Keratinocyte (primary cell): Measurements from ENCODE around the gene DPM2. TPM values are rescaled to one million over a fixed set of nuclear protein-coding genes. Genes with fewer than 3 reads are reported as not detected.

ENCODE experiments used
- DNase-seq: peaks from one replicate; pipeline ENCODE4 v3.0.0-alpha.2; 2011; ENCODE audit warnings: low read depth, missing footprints, low spot score
- FAIRE-seq: peaks from 2 replicates; lab custom pipeline; 2011; peaks lifted over from hg19 to GRCh38; lab: Jason Lieb, UNC
- H2AFZ ChIP-seq: 2 replicates; pipeline ENCODE4 v1.6.0; 2012; ENCODE audit warnings: low read length, control low read depth, inconsistent platforms; ENCODE audit not compliant: control insufficient read depth
- H3K27ac ChIP-seq: 2 replicates; pipeline ENCODE4 v1.5.1; 2011; ENCODE audit warnings: low read length; ENCODE audit not compliant: control insufficient read depth, insufficient read depth
- H3K27me3 ChIP-seq: 3 replicates; pipeline ENCODE4 v1.6.0; 2011; ENCODE audit warnings: low read length; ENCODE audit not compliant: control insufficient read depth, insufficient read depth; ENCODE audit errors: extremely low read depth
- H3K36me3 ChIP-seq, 2 experiments: 2 replicates in 1 of 2; 3 replicates in 1 of 2; pipeline ENCODE4 v1.5.1; 2011; ENCODE audit warnings: low read length in 2 of 2, mild to moderate bottlenecking in 1 of 2; ENCODE audit not compliant: control insufficient read depth in 2 of 2, insufficient read depth in 2 of 2; ENCODE audit errors: extremely low read depth in 1 of 2
- H3K4me1 ChIP-seq: 3 replicates; pipeline ENCODE4 v1.5.1; 2011; ENCODE audit warnings: low read length; ENCODE audit not compliant: control insufficient read depth, insufficient read depth; ENCODE audit errors: extremely low read depth
- H3K4me2 ChIP-seq: 3 replicates; pipeline ENCODE4 v1.6.0; 2011; ENCODE audit warnings: low read depth, low read length; ENCODE audit not compliant: control insufficient read depth, insufficient read depth; ENCODE audit errors: extremely low read depth
- H3K4me3 ChIP-seq, 3 experiments: fragments of 200-600 bp in 1 of 3; sonication (generic) in 1 of 3; 2 replicates in 2 of 3; 3 replicates in 1 of 3; pipeline ENCODE4 v1.5.1; 2011 to 2016; ENCODE audit warnings: low read length in 3 of 3, mild to moderate bottlenecking in 3 of 3, control low read depth in 2 of 3, inconsistent platforms in 1 of 3, low read depth in 1 of 3, mixed read lengths in 1 of 3, mixed run types in 1 of 3, moderate library complexity in 1 of 3; ENCODE audit not compliant: control insufficient read depth in 2 of 3, insufficient read depth in 2 of 3; ENCODE audit errors: extremely low read depth in 1 of 3
- H3K79me2 ChIP-seq: 2 replicates; pipeline ENCODE4 v1.6.0; 2012; ENCODE audit warnings: low read length; ENCODE audit not compliant: control insufficient read depth, insufficient read depth
- H3K9ac ChIP-seq: 3 replicates; pipeline ENCODE4 v1.6.0; 2011; ENCODE audit warnings: low read length; ENCODE audit not compliant: control insufficient read depth, insufficient read depth; ENCODE audit errors: extremely low read depth
- H3K9me1 ChIP-seq: 3 replicates; pipeline ENCODE4 v1.6.0; 2011; ENCODE audit warnings: low read length; ENCODE audit not compliant: control insufficient read depth, insufficient read depth; ENCODE audit errors: extremely low read depth
- H3K9me3 ChIP-seq: 2 replicates; pipeline ENCODE4 v1.5.1; 2012; ENCODE audit warnings: low read depth, low read length; ENCODE audit not compliant: control insufficient read depth
- H4K20me1 ChIP-seq: 3 replicates; pipeline ENCODE4 v1.6.0; 2011; ENCODE audit warnings: low read length; ENCODE audit not compliant: control insufficient read depth, insufficient read depth; ENCODE audit errors: extremely low read depth
- EZH2 ChIP-seq: IDR thresholded peaks from one replicate; pipeline ENCODE4 v1.6.1; 2012; ENCODE audit warnings: inconsistent platforms, mild to moderate bottlenecking, low read length, moderate library complexity
- dilution Hi-C: fragments of 300-500 bp; cut with MboI; formaldehyde crosslinking; loops from one replicate; pipeline ENCODE4 v1.7.0; 2020; ENCODE audit warnings: low sequenced_read_pairs; ENCODE audit not compliant: extremely low pct_ligation_motif_present
- polyA plus RNA-seq, 5 experiments: library from polyadenylated mRNA; depleted of rRNA in 3 of 5; stranded (reverse) in 3 of 5; stranded (forward) in 1 of 5; unstranded in 1 of 5; fragments of >200 nt; gene quantifications; 1 replicate in 1 of 5; 2 replicates in 3 of 5; 3 replicates in 1 of 5; pipeline versions ENCODE4 v1.2.1 to v1.2.3, GENCODE V29; 2011 to 2012; ENCODE audit warnings: missing spikeins in 2 of 5, low read depth in 1 of 5, low replicate concordance in 1 of 5
- TF ChIP-seq, protein P1 (sequence below), 3 experiments: IDR thresholded peaks in 1 of 3; conservative IDR thresholded peaks in 1 of 3; optimal IDR thresholded peaks in 1 of 3; 2 replicates in 2 of 3; 3 replicates in 1 of 3; pipeline versions ENCODE3 to v1.5.1; 2011; ENCODE audit warnings: low read length in 3 of 3, mild to moderate bottlenecking in 3 of 3, moderate library complexity in 2 of 3, control low read depth in 1 of 3, inconsistent platforms in 1 of 3; ENCODE audit not compliant: insufficient read depth in 2 of 3; ENCODE audit errors: extremely low read depth in 1 of 3

Gene DPM2
- polyA plus RNA-seq, 1 donor (not counting 4 experiments of a cell fraction or from before 2014, with no cell fraction given) = 31.1 TPM

DNA sequence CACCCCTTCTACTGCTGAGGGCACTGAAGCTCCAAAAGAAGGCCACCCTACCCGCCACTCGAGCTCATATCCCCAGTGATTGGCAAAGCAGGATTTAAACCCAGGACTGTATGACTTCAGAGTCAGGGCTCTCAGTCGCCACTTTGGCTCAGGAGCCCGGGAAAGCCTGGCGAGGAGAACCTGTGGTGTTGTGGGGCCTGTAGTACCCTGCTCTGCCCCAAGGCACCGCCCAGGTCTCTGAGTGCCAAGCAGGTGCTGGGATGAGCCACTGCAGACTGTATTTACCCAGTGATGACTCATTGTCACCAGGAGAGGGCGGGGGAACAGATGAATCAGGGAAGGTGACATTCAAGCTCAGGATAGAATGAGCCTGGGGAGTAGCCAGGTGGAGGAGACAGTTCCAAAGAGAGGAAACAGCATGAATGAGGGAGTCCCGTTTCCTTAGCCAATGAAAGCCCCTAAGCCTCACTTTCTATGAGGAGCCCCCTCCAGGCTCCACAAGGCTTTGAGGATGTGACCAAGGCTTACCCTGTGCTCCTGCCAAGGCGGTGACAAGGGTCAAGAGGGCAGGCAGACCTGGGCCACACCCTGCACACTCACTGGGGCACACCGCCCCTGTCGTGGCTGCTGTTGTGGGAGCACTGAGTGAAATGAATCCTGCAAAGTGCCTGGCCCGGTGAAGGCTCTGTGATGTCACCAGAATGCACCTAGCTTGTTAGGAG lies 17.8 kb upstream of the DPM2 start:
- H3K4me3 ChIP-seq = no peak overlapping the region
- H3K9me3 ChIP-seq = no peaks in the 10 kb centered on the region
- no peaks in the 10 kb centered on the region for H4K20me1 ChIP-seq
- peaks cover 2% of the 10 kb centered on the region for H3K79me2 ChIP-seq
- no peak overlapping the region for H3K27ac ChIP-seq
- no peak overlapping the region for H2AFZ ChIP-seq
- dilution Hi-C loops = no loop called here
- FAIRE-seq (peak; percentile 49), DNase-seq (peak; percentile 72)
- peaks cover 2% of the 10 kb centered on the region for H3K9me1 ChIP-seq
- H3K4me1 ChIP-seq = peaks cover 21% of the 10 kb centered on the region
- no peaks in the 10 kb centered on the region for H3K36me3 ChIP-seq
- no peaks in the 10 kb centered on the region for H3K27me3 ChIP-seq
- peak overlapping the region; percentile 57 for H3K4me2 ChIP-seq
- no peak for TF ChIP-seq EZH2
- TF ChIP-seq, protein P1, sequence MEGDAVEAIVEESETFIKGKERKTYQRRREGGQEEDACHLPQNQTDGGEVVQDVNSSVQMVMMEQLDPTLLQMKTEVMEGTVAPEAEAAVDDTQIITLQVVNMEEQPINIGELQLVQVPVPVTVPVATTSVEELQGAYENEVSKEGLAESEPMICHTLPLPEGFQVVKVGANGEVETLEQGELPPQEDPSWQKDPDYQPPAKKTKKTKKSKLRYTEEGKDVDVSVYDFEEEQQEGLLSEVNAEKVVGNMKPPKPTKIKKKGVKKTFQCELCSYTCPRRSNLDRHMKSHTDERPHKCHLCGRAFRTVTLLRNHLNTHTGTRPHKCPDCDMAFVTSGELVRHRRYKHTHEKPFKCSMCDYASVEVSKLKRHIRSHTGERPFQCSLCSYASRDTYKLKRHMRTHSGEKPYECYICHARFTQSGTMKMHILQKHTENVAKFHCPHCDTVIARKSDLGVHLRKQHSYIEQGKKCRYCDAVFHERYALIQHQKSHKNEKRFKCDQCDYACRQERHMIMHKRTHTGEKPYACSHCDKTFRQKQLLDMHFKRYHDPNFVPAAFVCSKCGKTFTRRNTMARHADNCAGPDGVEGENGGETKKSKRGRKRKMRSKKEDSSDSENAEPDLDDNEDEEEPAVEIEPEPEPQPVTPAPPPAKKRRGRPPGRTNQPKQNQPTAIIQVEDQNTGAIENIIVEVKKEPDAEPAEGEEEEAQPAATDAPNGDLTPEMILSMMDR (optimal IDR thresholded peaks at IDR 0.05 in 1 of 3, IDR thresholded peaks at IDR 0.05 in 1 of 3, conservative IDR thresholded peaks at IDR 0.05 in 1 of 3; ENCODE audit: extremely low read depth in 1 of 3, insufficient read depth in 2 of 3, low read length in 3 of 3) = peak; percentile 8 to 36 (median 26)
- H3K9ac ChIP-seq = peak overlapping the region; percentile 30

DNA sequence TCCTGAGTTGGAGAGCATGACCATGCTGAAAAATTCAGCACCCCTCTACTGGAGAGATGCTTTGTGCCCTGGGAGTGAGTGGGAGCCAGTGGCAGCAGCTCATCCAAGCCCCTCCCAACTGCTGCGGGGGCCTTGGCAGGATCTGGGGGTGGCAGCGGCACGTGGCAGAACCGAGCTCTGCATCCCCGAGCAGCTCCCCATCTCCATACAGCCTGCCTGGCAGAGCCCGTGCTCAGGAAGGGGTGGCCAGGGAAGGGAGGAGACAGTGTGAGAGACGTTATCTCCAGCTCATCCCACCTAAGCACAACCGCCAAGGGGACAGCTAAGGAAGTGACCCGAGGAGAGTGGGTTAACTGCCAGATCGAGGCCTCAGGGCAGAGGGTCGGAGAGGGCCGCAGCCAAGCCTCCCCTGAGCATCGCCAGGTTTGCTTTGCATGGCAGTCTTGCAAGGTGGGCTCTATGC lies 17.2 kb upstream of the DPM2 start:
- Histone ChIP-seq H3K9me1 (peaks cover 2% of the 10 kb centered on the region), H2AFZ (no peak overlapping the region), H3K4me1 (peaks cover 15% of the 10 kb centered on the region), H3K4me3 (no peak overlapping the region), H3K4me2 (peak overlapping the region; percentile 57), H3K9ac (peak overlapping the region; percentile 30), H3K36me3 (no peaks in the 10 kb centered on the region), H4K20me1 (no peaks in the 10 kb centered on the region), H3K9me3 (no peaks in the 10 kb centered on the region), H3K27ac (no peak overlapping the region), H3K27me3 (no peaks in the 10 kb centered on the region), H3K79me2 (peaks cover 2% of the 10 kb centered on the region)
- DNase-seq (no peak), FAIRE-seq (no peak)
- TF ChIP-seq EZH2 = no peak
- TF ChIP-seq, protein P1 (optimal IDR thresholded peaks at IDR 0.05 in 1 of 3, IDR thresholded peaks at IDR 0.05 in 1 of 3, conservative IDR thresholded peaks at IDR 0.05 in 1 of 3; ENCODE audit: extremely low read depth in 1 of 3, insufficient read depth in 2 of 3, low read length in 3 of 3) = no peak
- dilution Hi-C loops = no loop called here
